GM15510 (cell line): ENCODE measurements around the gene RBMX.
A peak's percentile ranks its signal among the peaks of the same experiment; 100 is the strongest.

Source experiments
- POLR2A ChIP-seq: IDR thresholded peaks from 3 replicates; pipeline ENCODE4 v1.6.1; 2011; ENCODE audit warnings: borderline replicate concordance; ENCODE audit not compliant: insufficient read length; ENCODE audit errors: extremely low read depth

The RBMX gene

GRCh38 chrX:136880452-136881013 is at the start of gene RBMX:
RBMX (minus strand) TSS chrX:136880725; CDS start chrX:136879427, 1,298 bp downstream.
- peak; percentile 96 for TF ChIP-seq POLR2A

GRCh38 chrX:136920001-136920400 is 39.5 kb upstream of the RBMX start:
- TF ChIP-seq POLR2A: no peak

GRCh38 chrX:136916827-136917226 is 36.3 kb upstream of the RBMX start:
- TF ChIP-seq POLR2A: no peak

- no peak for TF ChIP-seq POLR2A
These were observed 30.7 kb upstream of the RBMX start for GRCh38 chrX:136911253-136911652.

GRCh38 chrX:136910565-136911035 is 30.1 kb upstream of the RBMX start:
- TF ChIP-seq POLR2A: no peak

GRCh38 chrX:136909706-136910564 is 29.4 kb upstream of the RBMX start:
- TF ChIP-seq POLR2A: peak; percentile 19

- peak; percentile 35 for TF ChIP-seq POLR2A
These were observed 28.7 kb upstream of the RBMX start for GRCh38 chrX:136909119-136909705.

- no peak for TF ChIP-seq POLR2A
These were observed 27.1 kb upstream of the RBMX start for GRCh38 chrX:136907621-136908020.

GRCh38 chrX:136906921-136907510 is 26.5 kb upstream of the RBMX start:
- TF ChIP-seq POLR2A: no peak

- no peak for TF ChIP-seq POLR2A
These were observed 18.7 kb upstream of the RBMX start for GRCh38 chrX:136899221-136899620.

- TF ChIP-seq POLR2A: no peak
These were observed 15.8 kb upstream of the RBMX start for GRCh38 chrX:136896121-136896914.

GRCh38 chrX:136892412-136892811 is 11.9 kb upstream of the RBMX start:
- no peak for TF ChIP-seq POLR2A

GRCh38 chrX:136889269-136889668 is 8.7 kb upstream of the RBMX start:
- no peak for TF ChIP-seq POLR2A

- no peak for TF ChIP-seq POLR2A
These were observed 498 bp downstream of the RBMX start for GRCh38 chrX:136880003-136880451.
